Measurements from ENCODE around the gene C4orf54. TPM values are rescaled to one million over a fixed set of nuclear protein-coding genes. Genes with fewer than 3 reads are reported as not detected.

C4orf54 gene
- total RNA-seq, 1 experiment from 2014 or later: not detected

- no peak for TF ChIP-seq SIN3A (IDR thresholded peaks at IDR 0.05; ENCODE audit: borderline replicate concordance, insufficient read depth, low read depth, low read length)
- TF ChIP-seq REST (IDR thresholded peaks at IDR 0.05; ENCODE audit: insufficient read depth in 1 of 2, low read depth in 2 of 2, low read length in 1 of 2): no peak
- no peak for TF ChIP-seq POLR2AphosphoS5 (IDR thresholded peaks at IDR 0.05; ENCODE audit: low read depth, low read length)
- TF ChIP-seq TCF7L2 (IDR thresholded peaks at IDR 0.05; ENCODE audit: low read depth, low read length): no peak
- no peak for TF ChIP-seq CTCF (IDR thresholded peaks at IDR 0.05)
- Histone ChIP-seq H3K27ac (ENCODE audit: low read length) (no peak overlapping the region), H3K27me3 (ENCODE audit: control insufficient read depth, insufficient read depth, low read length) (no peaks in the 10 kb centered on the region; the same call in 1 of the 2 replicates), H3K4me1 (ENCODE audit: control insufficient read depth, insufficient read depth, low read length) (no peaks in the 10 kb centered on the region), H3K9me3 (ENCODE audit: control insufficient read depth, insufficient read depth, low read depth, low read length) (no peaks in the 10 kb centered on the region), H3K4me3 (ENCODE audit: low read depth in 2 of 2, low read length in 2 of 2) (no peak overlapping the region), H3K36me3 (ENCODE audit: control insufficient read depth, insufficient read depth, low read length) (no peaks in the 10 kb centered on the region)
- CTCF ChIA-PET: no interaction called here
- DNase-seq (ENCODE audit: low read depth, low spot score): no peak
- no peak for ATAC-seq
- POLR2A ChIA-PET: no interaction called here
- no TSS peak for BruUV-seq (replicated peaks)
- intact Hi-C loops (cut with micrococcal nuclease; ENCODE audit: unreplicated experiment): no loop called here
- in situ Hi-C loops (cut with HindIII; ENCODE audit: low pct_unique_long_range_greater_than_20kb, low sequenced_read_pairs): no loop called here
These were observed 22.0 kb downstream of the C4orf54 start for GRCh38 chr4:99635601-99636000.

- TF ChIP-seq CTCF (IDR thresholded peaks at IDR 0.05) (no peak), POLR2AphosphoS5 (IDR thresholded peaks at IDR 0.05; ENCODE audit: low read depth, low read length) (no peak), TCF7L2 (IDR thresholded peaks at IDR 0.05; ENCODE audit: low read depth, low read length) (no peak), SIN3A (IDR thresholded peaks at IDR 0.05; ENCODE audit: borderline replicate concordance, insufficient read depth, low read depth, low read length) (no peak), REST (IDR thresholded peaks at IDR 0.05; ENCODE audit: insufficient read depth in 1 of 2, low read depth in 2 of 2, low read length in 1 of 2) (no peak)
- Histone ChIP-seq H3K4me1 (ENCODE audit: control insufficient read depth, insufficient read depth, low read length) (no peaks in the 10 kb centered on the region), H3K9me3 (ENCODE audit: control insufficient read depth, insufficient read depth, low read depth, low read length) (no peaks in the 10 kb centered on the region), H3K27me3 (ENCODE audit: control insufficient read depth, insufficient read depth, low read length) (no peaks in the 10 kb centered on the region), H3K27ac (ENCODE audit: low read length) (no peak overlapping the region), H3K36me3 (ENCODE audit: control insufficient read depth, insufficient read depth, low read length) (no peaks in the 10 kb centered on the region), H3K4me3 (ENCODE audit: low read depth in 2 of 2, low read length in 2 of 2) (no peak overlapping the region)
- BruUV-seq (replicated peaks): no TSS peak
- in situ Hi-C loops (cut with HindIII; ENCODE audit: low pct_unique_long_range_greater_than_20kb, low sequenced_read_pairs): no loop called here
- ATAC-seq: no peak
- no peak for DNase-seq (ENCODE audit: low read depth, low spot score)
- ChIA-PET CTCF (no interaction called here), POLR2A (no interaction called here)
- intact Hi-C loops (cut with micrococcal nuclease; ENCODE audit: unreplicated experiment): no loop called here
These were observed 22.8 kb downstream of the C4orf54 start for GRCh38 chr4:99634742-99635360.
